Activated gamma-delta T cell (primary cell): ENCODE measurements around the gene DCAF8.

ENCODE experiments used
- DNase-seq: peaks from one replicate; lab custom pipeline; 2025; lab: John Stamatoyannopoulos, UW

The DCAF8 gene

GRCh38 chr1:160264795-160265307, 2.5 kb upstream of the DCAF8 start:
- DNase-seq: no peak

GRCh38 chr1:160261556-160261892, 825 bp downstream of the DCAF8 start:
- DNase-seq: no peak

- DNase-seq: no peak
These were observed 1.7 kb downstream of the DCAF8 start for GRCh38 chr1:160260406-160261382.

- no peak for DNase-seq
These were observed 4.1 kb downstream of the DCAF8 start for GRCh38 chr1:160258177-160258798.

GRCh38 chr1:160257411-160258015, 4.8 kb downstream of the DCAF8 start:
- no peak for DNase-seq

GRCh38 chr1:160256396-160257046, 5.8 kb downstream of the DCAF8 start:
- DNase-seq: no peak

- DNase-seq: no peak
These were observed 6.5 kb downstream of the DCAF8 start for GRCh38 chr1:160255781-160256300.

GRCh38 chr1:160251687-160252526, 10.4 kb downstream of the DCAF8 start:
- DNase-seq: no peak

- no peak for DNase-seq
These were observed 11.3 kb downstream of the DCAF8 start for GRCh38 chr1:160251011-160251410.

- DNase-seq: no peak
These were observed 15.3 kb downstream of the DCAF8 start for GRCh38 chr1:160247053-160247452.

GRCh38 chr1:160245434-160245833, 16.9 kb downstream of the DCAF8 start:
- no peak for DNase-seq

GRCh38 chr1:160244209-160244608, 18.1 kb downstream of the DCAF8 start:
- DNase-seq: no peak

- DNase-seq: no peak
These were observed 18.6 kb downstream of the DCAF8 start for GRCh38 chr1:160243767-160244166.

- DNase-seq: no peak
These were observed 22.6 kb downstream of the DCAF8 start for GRCh38 chr1:160239582-160240299.

GRCh38 chr1:160238408-160238807, 23.9 kb downstream of the DCAF8 start:
- DNase-seq: no peak

- no peak for DNase-seq
These were observed 24.8 kb downstream of the DCAF8 start for GRCh38 chr1:160237558-160237957.

GRCh38 chr1:160236806-160237205, 25.5 kb downstream of the DCAF8 start:
- DNase-seq: no peak

GRCh38 chr1:160232911-160233310, 29.4 kb downstream of the DCAF8 start:
- DNase-seq: no peak

GRCh38 chr1:160228431-160228830, 33.9 kb downstream of the DCAF8 start:
- DNase-seq: no peak

- DNase-seq: no peak
These were observed 34.8 kb downstream of the DCAF8 start for GRCh38 chr1:160227561-160227960.
